ENCODE data around the gene CHRM5.

- TF ChIP-seq CTCF (IDR thresholded peaks at IDR 0.05; ENCODE audit: extremely low read depth in 1 of 2, insufficient read depth in 1 of 2, low read depth in 1 of 2, low read length in 2 of 2) (no peak), POLR2AphosphoS5 (IDR thresholded peaks at IDR 0.05; ENCODE audit: insufficient read depth, low read depth, low read length) (no peak), POLR2A (IDR thresholded peaks at IDR 0.05; ENCODE audit: low read depth, low read length) (no peak), FOS (IDR thresholded peaks at IDR 0.05; ENCODE audit: borderline replicate concordance, insufficient read depth, low read length) (no peak), EZH2 (IDR thresholded peaks at IDR 0.05; ENCODE audit: borderline replicate concordance, low read depth, low read length, severe bottlenecking) (no peak), MAX (IDR thresholded peaks at IDR 0.05; ENCODE audit: insufficient read depth, insufficient read length) (no peak), JUN (IDR thresholded peaks at IDR 0.05; ENCODE audit: borderline replicate concordance, insufficient read depth, insufficient read length, low read depth) (no peak), GATA2 (IDR thresholded peaks at IDR 0.05; ENCODE audit: insufficient read depth, insufficient read length, low read depth, low read length) (no peak)
Observed at GRCh38 chr15:34102175-34102925, 134.1 kb downstream of the CHRM5 start.

All from endothelial cell of umbilical vein (primary cell).